ENCODE measurements around the gene VPS8.

VPS8 gene

GRCh38 chr3:184808021-184808420, 3.9 kb upstream of the VPS8 start:
- Histone ChIP-seq H3K4me3 (ENCODE audit: low read depth, low read length) (no peak overlapping the region), H3K4me1 (ENCODE audit: control insufficient read depth, insufficient read depth, low read length) (peaks cover 5% of the 10 kb centered on the region), H3K27ac (ENCODE audit: extremely low read depth, low read depth, low read length) (no peak overlapping the region), H3K36me3 (ENCODE audit: control insufficient read depth in 2 of 2, insufficient read depth in 1 of 2, low read length in 2 of 2) (no peaks in the 10 kb centered on the region), H3K9me3 (ENCODE audit: control insufficient read depth, insufficient read depth, low read depth, low read length) (no peaks in the 10 kb centered on the region)
- ChIA-PET CTCF (interaction anchor here (0.7 to 1.3 kb wide), 7 partner anchors 9 to 278 kb away, joined by 3 to 6 read pairs (median 4); partner anchors contain the start of gene EPHB3), POLR2A (no interaction called here)
- no peak for TF ChIP-seq GLIS2 (tag by site-specific recombination; IDR thresholded peaks at IDR 0.05)
- TF ChIP-seq ZBTB17 (tag by site-specific recombination; IDR thresholded peaks at IDR 0.05): peak; percentile 1; the same call in 1 of the 2 replicates

- TF ChIP-seq, protein P1, sequence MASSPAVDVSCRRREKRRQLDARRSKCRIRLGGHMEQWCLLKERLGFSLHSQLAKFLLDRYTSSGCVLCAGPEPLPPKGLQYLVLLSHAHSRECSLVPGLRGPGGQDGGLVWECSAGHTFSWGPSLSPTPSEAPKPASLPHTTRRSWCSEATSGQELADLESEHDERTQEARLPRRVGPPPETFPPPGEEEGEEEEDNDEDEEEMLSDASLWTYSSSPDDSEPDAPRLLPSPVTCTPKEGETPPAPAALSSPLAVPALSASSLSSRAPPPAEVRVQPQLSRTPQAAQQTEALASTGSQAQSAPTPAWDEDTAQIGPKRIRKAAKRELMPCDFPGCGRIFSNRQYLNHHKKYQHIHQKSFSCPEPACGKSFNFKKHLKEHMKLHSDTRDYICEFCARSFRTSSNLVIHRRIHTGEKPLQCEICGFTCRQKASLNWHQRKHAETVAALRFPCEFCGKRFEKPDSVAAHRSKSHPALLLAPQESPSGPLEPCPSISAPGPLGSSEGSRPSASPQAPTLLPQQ (tag by site-specific recombination; IDR thresholded peaks at IDR 0.05): no peak
- TF ChIP-seq ZNF366 (tag by site-specific recombination; conservative IDR thresholded peaks at IDR 0.05) (no peak), ZNF776 (tag by site-specific recombination; IDR thresholded peaks at IDR 0.05; ENCODE audit: borderline replicate concordance) (no peak), ZNF394 (tag by site-specific recombination; IDR thresholded peaks at IDR 0.05; ENCODE audit: borderline replicate concordance) (no peak), SCRT2 (tag by site-specific recombination; IDR thresholded peaks at IDR 0.05) (no peak), KLF7 (tag by site-specific recombination; IDR thresholded peaks at IDR 0.05; ENCODE audit: borderline replicate concordance) (no peak), KLF16 (tag by site-specific recombination; IDR thresholded peaks at IDR 0.05) (no peak), ZNF274 (IDR thresholded peaks at IDR 0.05; ENCODE audit: low read length) (no peak), ZNF274 (tag by site-specific recombination; IDR thresholded peaks at IDR 0.05; ENCODE audit: borderline replicate concordance) (no peak), ZNF843 (tag by site-specific recombination; IDR thresholded peaks at IDR 0.05) (no peak), ZNF549 (tag by site-specific recombination; IDR thresholded peaks at IDR 0.05) (no peak), ZNF571 (tag by site-specific recombination; IDR thresholded peaks at IDR 0.05) (no peak), ZNF600 (tag by site-specific recombination; IDR thresholded peaks at IDR 0.05) (no peak)
- TF ChIP-seq, protein P2, sequence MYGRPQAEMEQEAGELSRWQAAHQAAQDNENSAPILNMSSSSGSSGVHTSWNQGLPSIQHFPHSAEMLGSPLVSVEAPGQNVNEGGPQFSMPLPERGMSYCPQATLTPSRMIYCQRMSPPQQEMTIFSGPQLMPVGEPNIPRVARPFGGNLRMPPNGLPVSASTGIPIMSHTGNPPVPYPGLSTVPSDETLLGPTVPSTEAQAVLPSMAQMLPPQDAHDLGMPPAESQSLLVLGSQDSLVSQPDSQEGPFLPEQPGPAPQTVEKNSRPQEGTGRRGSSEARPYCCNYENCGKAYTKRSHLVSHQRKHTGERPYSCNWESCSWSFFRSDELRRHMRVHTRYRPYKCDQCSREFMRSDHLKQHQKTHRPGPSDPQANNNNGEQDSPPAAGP (tag by site-specific recombination; IDR thresholded peaks at IDR 0.05): no peak
- TF ChIP-seq, protein P3, sequence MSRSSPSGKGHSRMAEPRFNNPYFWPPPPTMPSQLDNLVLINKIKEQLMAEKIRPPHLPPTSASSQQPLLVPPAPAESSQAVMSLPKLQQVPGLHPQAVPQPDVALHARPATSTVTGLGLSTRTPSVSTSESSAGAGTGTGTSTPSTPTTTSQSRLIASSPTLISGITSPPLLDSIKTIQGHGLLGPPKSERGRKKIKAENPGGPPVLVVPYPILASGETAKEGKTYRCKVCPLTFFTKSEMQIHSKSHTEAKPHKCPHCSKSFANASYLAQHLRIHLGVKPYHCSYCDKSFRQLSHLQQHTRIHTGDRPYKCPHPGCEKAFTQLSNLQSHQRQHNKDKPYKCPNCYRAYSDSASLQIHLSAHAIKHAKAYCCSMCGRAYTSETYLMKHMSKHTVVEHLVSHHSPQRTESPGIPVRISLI (tag by site-specific recombination; IDR thresholded peaks at IDR 0.05): no peak
- Histone ChIP-seq H3K4me3 (ENCODE audit: low read depth, low read length) (no peak overlapping the region), H3K9me3 (ENCODE audit: control insufficient read depth, insufficient read depth, low read depth, low read length) (no peaks in the 10 kb centered on the region), H3K4me1 (ENCODE audit: control insufficient read depth, insufficient read depth, low read length) (peaks cover 5% of the 10 kb centered on the region), H3K27ac (ENCODE audit: extremely low read depth, low read depth, low read length) (no peak overlapping the region), H3K36me3 (ENCODE audit: control insufficient read depth in 2 of 2, insufficient read depth in 1 of 2, low read length in 2 of 2) (no peaks in the 10 kb centered on the region)
- CTCF ChIA-PET: interaction anchor here (0.8 to 2.4 kb wide), 2 partner anchors 9 to 249 kb away, joined by 3 to 10 read pairs; partner anchors contain the start of gene EPHB3
- POLR2A ChIA-PET: no interaction called here
Measured at GRCh38 chr3:184810146-184810545, 1.8 kb upstream of the VPS8 start.

- no peak overlapping the region for H3K27ac ChIP-seq (ENCODE audit: extremely low read depth, low read depth, low read length)
- no peaks in the 10 kb centered on the region for H3K9me3 ChIP-seq (ENCODE audit: control insufficient read depth, insufficient read depth, low read depth, low read length)
- ChIA-PET CTCF (interaction anchor here (0.6 to 2.4 kb wide), 3 partner anchors 8 to 250 kb away, joined by 3 to 10 read pairs (median 4); partner anchors contain the start of gene EPHB3), POLR2A (no interaction called here)
- no peaks in the 10 kb centered on the region for H3K36me3 ChIP-seq (ENCODE audit: control insufficient read depth in 2 of 2, insufficient read depth in 1 of 2, low read length in 2 of 2)
- H3K4me3 ChIP-seq (ENCODE audit: low read depth, low read length): no peak overlapping the region
- H3K4me1 ChIP-seq (ENCODE audit: control insufficient read depth, insufficient read depth, low read length): peaks cover 3% of the 10 kb centered on the region
- TF ChIP-seq ZNF394 (tag by site-specific recombination; IDR thresholded peaks at IDR 0.05; ENCODE audit: borderline replicate concordance): no peak
- TF ChIP-seq ZNF629 (tag by site-specific recombination; IDR thresholded peaks at IDR 0.05): no peak
- no peak for TF ChIP-seq MZF1 (tag by site-specific recombination; IDR thresholded peaks at IDR 0.05; ENCODE audit: borderline replicate concordance)
- TF ChIP-seq, protein P4, sequence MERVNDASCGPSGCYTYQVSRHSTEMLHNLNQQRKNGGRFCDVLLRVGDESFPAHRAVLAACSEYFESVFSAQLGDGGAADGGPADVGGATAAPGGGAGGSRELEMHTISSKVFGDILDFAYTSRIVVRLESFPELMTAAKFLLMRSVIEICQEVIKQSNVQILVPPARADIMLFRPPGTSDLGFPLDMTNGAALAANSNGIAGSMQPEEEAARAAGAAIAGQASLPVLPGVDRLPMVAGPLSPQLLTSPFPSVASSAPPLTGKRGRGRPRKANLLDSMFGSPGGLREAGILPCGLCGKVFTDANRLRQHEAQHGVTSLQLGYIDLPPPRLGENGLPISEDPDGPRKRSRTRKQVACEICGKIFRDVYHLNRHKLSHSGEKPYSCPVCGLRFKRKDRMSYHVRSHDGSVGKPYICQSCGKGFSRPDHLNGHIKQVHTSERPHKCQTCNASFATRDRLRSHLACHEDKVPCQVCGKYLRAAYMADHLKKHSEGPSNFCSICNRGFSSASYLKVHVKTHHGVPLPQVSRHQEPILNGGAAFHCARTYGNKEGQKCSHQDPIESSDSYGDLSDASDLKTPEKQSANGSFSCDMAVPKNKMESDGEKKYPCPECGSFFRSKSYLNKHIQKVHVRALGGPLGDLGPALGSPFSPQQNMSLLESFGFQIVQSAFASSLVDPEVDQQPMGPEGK (tag by site-specific recombination; IDR thresholded peaks at IDR 0.05): no peak
- TF ChIP-seq ZNF548 (tag by site-specific recombination; IDR thresholded peaks at IDR 0.05): no peak
- no peak for TF ChIP-seq ZNF23 (tag by site-specific recombination; IDR thresholded peaks at IDR 0.05; ENCODE audit: borderline replicate concordance)
- TF ChIP-seq ZBTB44 (tag by site-specific recombination; IDR thresholded peaks at IDR 0.05): no peak
- no peak for TF ChIP-seq ZNF571 (tag by site-specific recombination; IDR thresholded peaks at IDR 0.05)
Measured at GRCh38 chr3:184811034-184811433, 932 bp upstream of the VPS8 start.

Data from HEK293 (cell line).